Measurements from ENCODE around the gene NHEJ1.

DNA sequence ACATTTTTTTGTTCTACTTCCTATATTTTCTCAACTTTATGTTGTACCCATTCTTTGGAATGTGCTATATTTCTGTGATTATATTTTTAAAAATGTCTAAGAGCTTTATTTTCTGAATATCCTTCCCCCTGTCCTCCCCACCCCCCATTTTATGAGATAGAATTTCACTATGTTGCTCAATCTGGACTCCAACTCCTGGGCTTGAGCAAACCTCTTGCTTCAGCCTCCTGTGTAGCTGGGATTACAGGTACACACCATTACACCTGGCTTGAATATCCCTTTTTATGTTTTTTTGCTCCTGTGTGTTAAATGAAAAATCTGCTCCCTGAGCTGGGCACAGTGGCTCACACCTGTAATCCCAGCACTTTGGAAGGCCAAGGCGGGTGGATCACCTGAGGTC lies 36.8 kb upstream of the NHEJ1 start:
- no peak for TF ChIP-seq POLR2A (IDR thresholded peaks at IDR 0.05; ENCODE audit: low read depth, low read length)
- TF ChIP-seq SPI1 (IDR thresholded peaks at IDR 0.05; ENCODE audit: low read depth, low read length) = no peak
- no peak for TF ChIP-seq POLR2AphosphoS5 (IDR thresholded peaks at IDR 0.05; ENCODE audit: low read depth, low read length)
- TF ChIP-seq PAX5 (IDR thresholded peaks at IDR 0.05; ENCODE audit: insufficient read depth, low read length, severe bottlenecking) = no peak
- no peak for TF ChIP-seq TAF1 (IDR thresholded peaks at IDR 0.05; ENCODE audit: low read depth, low read length)

Measured in GM12891 (cell line).